Measurements from ENCODE around the gene PPP2R2C. TPM values are rescaled to one million over a fixed set of nuclear protein-coding genes. Genes with fewer than 3 reads are reported as not detected.

Gene PPP2R2C
- total and polyA plus RNA-seq, 7 experiments from 2014 or later = not detected

- POLR2A ChIA-PET = no interaction called here
- Mint-ChIP-seq H3K4me3 (no peak overlapping the region), H3K27ac (no peak overlapping the region), H3K4me1 (no peaks in the 10 kb centered on the region), H3K27me3 (peaks cover 2 to 41% (median 19%) of the 10 kb centered on the region in 5 donors), H3K9me3 (peaks cover 0 to 3% (median 0%) of the 10 kb centered on the region in 11 donors), H3K36me3 (no peaks in the 10 kb centered on the region)
- Histone ChIP-seq H3K9me3 (ENCODE audit: control insufficient read depth in 2 of 3, low read length in 3 of 3) (no peaks in the 10 kb centered on the region), H3K4me1 (ENCODE audit: control insufficient read depth in 2 of 2, insufficient read depth in 2 of 2, low read length in 2 of 2) (no peaks in the 10 kb centered on the region), H3K27me3 (ENCODE audit: control insufficient read depth in 2 of 2, insufficient read depth in 2 of 2, low read length in 2 of 2) (no peaks in the 10 kb centered on the region), H3K36me3 (ENCODE audit: control insufficient read depth in 2 of 3, insufficient read depth in 3 of 3, low read length in 3 of 3) (no peaks in the 10 kb centered on the region), H3K4me3 (ENCODE audit: low read length) (no peak overlapping the region), H3K27ac (ENCODE audit: low read depth, low read length) (no peak overlapping the region)
- CTCF ChIA-PET = no interaction called here
- DNase-seq = no peak
- intact Hi-C loops (cut with micrococcal nuclease) = no loop called here
- ATAC-seq = no peak
These were observed 49.5 kb downstream of the PPP2R2C start for GRCh38 chr4:6422866-6423265.

- no peaks in the 10 kb centered on the region for H3K36me3 Mint-ChIP-seq
- no peak overlapping the region for H3K4me3 Mint-ChIP-seq
- no peaks in the 10 kb centered on the region for H3K27me3 ChIP-seq (ENCODE audit: control insufficient read depth in 2 of 2, insufficient read depth in 2 of 2, low read length in 2 of 2)
- intact Hi-C loops (cut with micrococcal nuclease) = no loop called here
- H3K4me1 ChIP-seq (ENCODE audit: control insufficient read depth in 2 of 2, insufficient read depth in 2 of 2, low read length in 2 of 2) = no peaks in the 10 kb centered on the region
- H3K9me3 Mint-ChIP-seq = peaks cover 0 to 3% (median 0%) of the 10 kb centered on the region in 11 donors
- no peak overlapping the region for H3K4me3 ChIP-seq (ENCODE audit: low read length)
- H3K27ac Mint-ChIP-seq = no peak overlapping the region
- no peak for DNase-seq
- peaks cover 2 to 41% (median 16%) of the 10 kb centered on the region in 5 donors for H3K27me3 Mint-ChIP-seq
- no peaks in the 10 kb centered on the region for H3K9me3 ChIP-seq (ENCODE audit: control insufficient read depth in 2 of 3, low read length in 3 of 3)
- H3K4me1 Mint-ChIP-seq = no peaks in the 10 kb centered on the region
- ChIA-PET POLR2A (no interaction called here), CTCF (no interaction called here)
- H3K27ac ChIP-seq (ENCODE audit: low read depth, low read length) = no peak overlapping the region
- ATAC-seq = no peak
- H3K36me3 ChIP-seq (ENCODE audit: control insufficient read depth in 2 of 3, insufficient read depth in 3 of 3, low read length in 3 of 3) = no peaks in the 10 kb centered on the region
These were observed 50.3 kb downstream of the PPP2R2C start for GRCh38 chr4:6422105-6422504.

DNA sequence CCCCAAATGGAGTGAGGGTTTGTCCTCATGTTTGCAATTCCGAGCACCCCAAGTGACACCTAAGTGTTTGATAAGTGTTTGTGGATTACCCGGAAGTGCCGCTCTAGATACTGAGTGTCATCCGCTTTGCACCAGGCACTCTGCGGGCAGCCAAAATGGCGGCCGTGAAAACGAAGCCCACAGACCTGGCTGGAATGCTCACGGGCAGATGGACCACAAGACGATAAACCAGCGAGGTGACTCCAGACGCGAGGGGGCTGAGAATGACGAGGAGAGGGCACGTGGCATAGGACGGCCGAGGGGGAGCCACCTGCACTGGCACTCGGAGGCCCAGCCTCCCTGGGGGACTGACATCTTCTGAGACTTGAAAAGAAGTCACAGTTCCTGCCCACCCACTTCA is 51.0 kb downstream of the PPP2R2C start:
- ChIA-PET CTCF (no interaction called here), POLR2A (no interaction called here)
- Histone ChIP-seq H3K36me3 (ENCODE audit: control insufficient read depth in 2 of 3, insufficient read depth in 3 of 3, low read length in 3 of 3) (no peaks in the 10 kb centered on the region), H3K9me3 (ENCODE audit: control insufficient read depth in 2 of 3, low read length in 3 of 3) (no peaks in the 10 kb centered on the region), H3K4me3 (ENCODE audit: low read length) (no peak overlapping the region), H3K4me1 (ENCODE audit: control insufficient read depth in 2 of 2, insufficient read depth in 2 of 2, low read length in 2 of 2) (no peaks in the 10 kb centered on the region), H3K27me3 (ENCODE audit: control insufficient read depth in 2 of 2, insufficient read depth in 2 of 2, low read length in 2 of 2) (no peaks in the 10 kb centered on the region), H3K27ac (ENCODE audit: low read depth, low read length) (no peak overlapping the region)
- Mint-ChIP-seq H3K27ac (no peak overlapping the region), H3K36me3 (no peaks in the 10 kb centered on the region), H3K4me3 (no peak overlapping the region), H3K4me1 (no peaks in the 10 kb centered on the region), H3K9me3 (peaks cover 0 to 3% (median 0%) of the 10 kb centered on the region in 11 donors), H3K27me3 (peaks cover 2 to 41% (median 15%) of the 10 kb centered on the region in 5 donors)
- intact Hi-C loops (cut with micrococcal nuclease) = no loop called here
- ATAC-seq = no peak
- no peak for DNase-seq

- CTCF ChIA-PET = interaction anchor here (0.6 kb wide), 1 partner anchor 90 kb away, joined by 4 read pairs; no protein-coding TSS in a partner anchor
- no peak overlapping the region for H3K4me3 ChIP-seq (ENCODE audit: low read length)
- intact Hi-C loops (cut with micrococcal nuclease) = no loop called here
- Mint-ChIP-seq H3K36me3 (no peaks in the 10 kb centered on the region), H3K4me3 (no peak overlapping the region), H3K9me3 (peaks cover 0 to 3% (median 0%) of the 10 kb centered on the region in 11 donors), H3K27ac (no peak overlapping the region), H3K27me3 (peaks cover 2 to 41% (median 18%) of the 10 kb centered on the region in 5 donors), H3K4me1 (no peaks in the 10 kb centered on the region)
- no peaks in the 10 kb centered on the region for H3K4me1 ChIP-seq (ENCODE audit: control insufficient read depth in 2 of 2, insufficient read depth in 2 of 2, low read length in 2 of 2)
- POLR2A ChIA-PET = no interaction called here
- H3K27ac ChIP-seq (ENCODE audit: low read depth, low read length) = no peak overlapping the region
- ATAC-seq (no peak), DNase-seq (no peak)
- no peaks in the 10 kb centered on the region for H3K27me3 ChIP-seq (ENCODE audit: control insufficient read depth in 2 of 2, insufficient read depth in 2 of 2, low read length in 2 of 2)
- H3K36me3 ChIP-seq (ENCODE audit: control insufficient read depth in 2 of 3, insufficient read depth in 3 of 3, low read length in 3 of 3) = no peaks in the 10 kb centered on the region
- H3K9me3 ChIP-seq (ENCODE audit: control insufficient read depth in 2 of 3, low read length in 3 of 3) = no peaks in the 10 kb centered on the region
These were observed 51.4 kb downstream of the PPP2R2C start for GRCh38 chr4:6420972-6421371.

- H3K4me1 Mint-ChIP-seq = no peaks in the 10 kb centered on the region
- H3K27ac ChIP-seq (ENCODE audit: low read depth, low read length) = no peak overlapping the region
- no peak overlapping the region for H3K27ac Mint-ChIP-seq
These were observed 52.4 kb downstream of the PPP2R2C start for GRCh38 chr4:6420036-6420435.

DNA sequence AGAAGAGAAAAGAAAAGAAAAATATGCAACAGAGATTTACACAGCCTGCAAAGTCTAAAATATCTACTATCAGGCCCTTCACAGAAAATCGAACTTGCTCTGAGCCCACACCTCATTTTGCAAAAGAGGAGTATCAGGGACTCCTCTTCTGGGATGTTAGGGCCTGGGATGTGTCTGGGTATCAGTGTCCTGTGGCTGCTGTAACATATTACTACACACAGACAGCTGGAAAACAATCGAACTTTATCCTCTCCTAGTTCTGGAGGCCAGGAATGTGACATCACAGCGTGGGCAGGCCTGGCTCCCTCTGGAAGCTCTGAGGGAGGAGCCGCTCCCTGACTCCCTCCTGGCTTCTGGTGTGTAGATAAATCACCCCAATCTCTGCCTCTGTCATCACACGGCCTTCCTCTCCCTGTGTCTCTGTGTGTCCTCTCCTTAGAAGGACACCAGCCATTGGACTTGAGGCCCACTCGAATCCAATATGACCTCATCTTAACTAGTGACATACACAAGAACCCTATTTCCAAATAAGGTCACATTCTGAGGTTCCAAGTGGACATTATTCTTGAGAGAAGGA is 52.9 kb downstream of the PPP2R2C start:
- DNase-seq (no peak), ATAC-seq (no peak)
- ChIA-PET CTCF (no interaction called here), POLR2A (no interaction called here)
- H3K36me3 Mint-ChIP-seq = no peaks in the 10 kb centered on the region
- peaks cover 0 to 3% (median 0%) of the 10 kb centered on the region in 11 donors for H3K9me3 Mint-ChIP-seq
- H3K4me1 Mint-ChIP-seq = no peaks in the 10 kb centered on the region
- Histone ChIP-seq H3K27ac (ENCODE audit: low read depth, low read length) (no peak overlapping the region), H3K4me1 (ENCODE audit: control insufficient read depth in 2 of 2, insufficient read depth in 2 of 2, low read length in 2 of 2) (no peaks in the 10 kb centered on the region), H3K36me3 (ENCODE audit: control insufficient read depth in 2 of 3, insufficient read depth in 3 of 3, low read length in 3 of 3) (no peaks in the 10 kb centered on the region), H3K4me3 (ENCODE audit: low read length) (no peak overlapping the region), H3K9me3 (ENCODE audit: control insufficient read depth in 2 of 3, low read length in 3 of 3) (no peaks in the 10 kb centered on the region), H3K27me3 (ENCODE audit: control insufficient read depth in 2 of 2, insufficient read depth in 2 of 2, low read length in 2 of 2) (no peaks in the 10 kb centered on the region)
- H3K27me3 Mint-ChIP-seq = peaks cover 2 to 35% (median 19%) of the 10 kb centered on the region in 5 donors
- intact Hi-C loops (cut with micrococcal nuclease) = no loop called here
- H3K27ac Mint-ChIP-seq = no peak overlapping the region
- no peak overlapping the region for H3K4me3 Mint-ChIP-seq

More at GRCh38 chr4:6420036-6420435, 52.4 kb downstream of the PPP2R2C start:
- DNase-seq (no peak), ATAC-seq (no peak)
- no peaks in the 10 kb centered on the region for H3K36me3 ChIP-seq (ENCODE audit: control insufficient read depth in 2 of 3, insufficient read depth in 3 of 3, low read length in 3 of 3)
- ChIA-PET CTCF (interaction anchor here (0.6 kb wide), 1 partner anchor 89 kb away, joined by 4 read pairs; no protein-coding TSS in a partner anchor), POLR2A (no interaction called here)
- H3K4me3 Mint-ChIP-seq = no peak overlapping the region
- H3K4me3 ChIP-seq (ENCODE audit: low read length) = no peak overlapping the region
- no peaks in the 10 kb centered on the region for H3K4me1 ChIP-seq (ENCODE audit: control insufficient read depth in 2 of 2, insufficient read depth in 2 of 2, low read length in 2 of 2)
- peaks cover 2 to 40% (median 20%) of the 10 kb centered on the region in 5 donors for H3K27me3 Mint-ChIP-seq
- no peaks in the 10 kb centered on the region for H3K27me3 ChIP-seq (ENCODE audit: control insufficient read depth in 2 of 2, insufficient read depth in 2 of 2, low read length in 2 of 2)
- H3K9me3 ChIP-seq (ENCODE audit: control insufficient read depth in 2 of 3, low read length in 3 of 3) = no peaks in the 10 kb centered on the region
- intact Hi-C loops (cut with micrococcal nuclease) = no loop called here
- no peaks in the 10 kb centered on the region for H3K36me3 Mint-ChIP-seq
- H3K9me3 Mint-ChIP-seq = peaks cover 0 to 3% (median 0%) of the 10 kb centered on the region in 11 donors

- ATAC-seq (no peak), DNase-seq (no peak)
- ChIA-PET POLR2A (no interaction called here), CTCF (no interaction called here)
- Histone ChIP-seq H3K36me3 (ENCODE audit: control insufficient read depth in 2 of 3, insufficient read depth in 3 of 3, low read length in 3 of 3) (no peaks in the 10 kb centered on the region), H3K4me3 (ENCODE audit: low read length) (no peak overlapping the region), H3K9me3 (ENCODE audit: control insufficient read depth in 2 of 3, low read length in 3 of 3) (no peaks in the 10 kb centered on the region), H3K27me3 (ENCODE audit: control insufficient read depth in 2 of 2, insufficient read depth in 2 of 2, low read length in 2 of 2) (no peaks in the 10 kb centered on the region), H3K4me1 (ENCODE audit: control insufficient read depth in 2 of 2, insufficient read depth in 2 of 2, low read length in 2 of 2) (no peaks in the 10 kb centered on the region), H3K27ac (ENCODE audit: low read depth, low read length) (no peak overlapping the region)
- peaks cover 0 to 3% (median 0%) of the 10 kb centered on the region in 11 donors for H3K9me3 Mint-ChIP-seq
- H3K4me3 Mint-ChIP-seq = no peak overlapping the region
- H3K27ac Mint-ChIP-seq = no peak overlapping the region
- H3K36me3 Mint-ChIP-seq = no peaks in the 10 kb centered on the region
- H3K27me3 Mint-ChIP-seq = peaks cover 5 to 27% (median 12%) of the 10 kb centered on the region in 5 donors
- no peaks in the 10 kb centered on the region for H3K4me1 Mint-ChIP-seq
- intact Hi-C loops (cut with micrococcal nuclease) = no loop called here
These were observed 54.1 kb downstream of the PPP2R2C start for GRCh38 chr4:6418193-6418755.
